Ammon's horn (tissue), 1 donor: Measurements from ENCODE around the gene PDSS1.
A peak's percentile ranks its signal among the peaks of the same experiment; 100 is the strongest.
"Not testable (repeated sequence)": the region's sequence is repeated elsewhere in the genome, so short reads cannot be mapped to it uniquely, and the experiment has no call there.

Experiments used
- DNase-seq: peaks from one replicate; pipeline ENCODE4 v3.0.0-alpha.2; 2016; ENCODE audit warnings: low spot score

The PDSS1 gene, protein sequence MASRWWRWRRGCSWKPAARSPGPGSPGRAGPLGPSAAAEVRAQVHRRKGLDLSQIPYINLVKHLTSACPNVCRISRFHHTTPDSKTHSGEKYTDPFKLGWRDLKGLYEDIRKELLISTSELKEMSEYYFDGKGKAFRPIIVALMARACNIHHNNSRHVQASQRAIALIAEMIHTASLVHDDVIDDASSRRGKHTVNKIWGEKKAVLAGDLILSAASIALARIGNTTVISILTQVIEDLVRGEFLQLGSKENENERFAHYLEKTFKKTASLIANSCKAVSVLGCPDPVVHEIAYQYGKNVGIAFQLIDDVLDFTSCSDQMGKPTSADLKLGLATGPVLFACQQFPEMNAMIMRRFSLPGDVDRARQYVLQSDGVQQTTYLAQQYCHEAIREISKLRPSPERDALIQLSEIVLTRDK

DNA sequence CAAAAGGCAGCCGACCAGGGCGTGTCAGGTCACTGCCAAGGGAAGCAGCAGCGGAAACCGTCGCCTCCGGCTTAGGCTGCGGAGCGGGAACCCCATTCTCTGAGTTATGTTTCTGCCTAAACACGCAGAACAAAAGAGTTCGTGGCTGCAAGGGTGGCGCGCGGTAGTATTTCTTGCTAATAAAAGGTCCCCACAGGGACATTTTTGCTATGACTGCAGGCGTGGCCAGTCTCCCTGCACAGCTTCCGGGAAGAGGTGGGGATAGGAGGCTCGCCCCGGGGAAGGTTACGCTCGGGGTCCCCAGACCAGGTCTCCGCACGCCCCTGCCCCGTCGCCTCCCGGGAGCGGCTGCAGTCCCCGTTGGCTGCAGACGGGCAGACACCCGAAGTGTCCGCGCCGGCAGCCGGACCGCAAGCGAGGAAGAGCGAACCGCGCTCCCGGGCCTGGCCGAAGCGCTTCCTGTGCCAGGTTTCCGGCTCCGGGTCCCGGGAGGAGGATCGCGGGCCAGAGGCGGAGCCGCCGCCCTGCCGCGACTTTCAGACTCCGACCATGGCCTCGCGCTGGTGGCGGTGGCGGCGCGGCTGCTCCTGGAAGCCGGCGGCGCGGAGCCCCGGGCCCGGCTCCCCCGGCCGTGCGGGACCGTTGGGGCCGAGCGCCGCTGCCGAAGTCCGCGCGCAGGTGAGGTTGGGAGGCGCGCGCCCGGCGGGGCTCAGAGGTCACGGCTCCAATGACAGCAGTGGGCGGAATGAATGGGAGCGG, at the start of gene PDSS1:
Gene PDSS1 (plus strand): TSS at position 539 of the 759 bp plus-strand sequence. CDS start 11 bp downstream, at position 550.
- peak; percentile 81 for DNase-seq

DNA sequence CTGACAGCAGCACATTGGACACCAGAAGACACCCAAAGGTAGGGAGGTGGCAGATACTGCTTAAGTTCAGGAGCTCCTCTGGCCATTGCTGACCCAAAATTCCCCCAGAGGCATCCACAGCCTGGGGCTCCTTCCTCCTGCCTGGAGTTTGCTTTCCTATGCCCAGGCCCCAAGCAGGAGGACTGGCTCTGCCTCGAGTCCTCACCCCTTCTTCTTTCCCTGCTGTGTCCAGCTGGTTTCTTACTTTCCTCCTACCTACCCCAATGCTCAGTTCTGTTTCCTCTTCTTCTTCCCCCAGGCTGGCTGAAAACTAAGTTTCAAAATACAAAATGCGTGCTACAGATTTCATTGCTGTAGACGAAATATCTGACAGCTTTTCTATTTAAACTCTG, 49.3 kb upstream of the PDSS1 start:
- DNase-seq = not testable (repeated sequence)

DNA sequence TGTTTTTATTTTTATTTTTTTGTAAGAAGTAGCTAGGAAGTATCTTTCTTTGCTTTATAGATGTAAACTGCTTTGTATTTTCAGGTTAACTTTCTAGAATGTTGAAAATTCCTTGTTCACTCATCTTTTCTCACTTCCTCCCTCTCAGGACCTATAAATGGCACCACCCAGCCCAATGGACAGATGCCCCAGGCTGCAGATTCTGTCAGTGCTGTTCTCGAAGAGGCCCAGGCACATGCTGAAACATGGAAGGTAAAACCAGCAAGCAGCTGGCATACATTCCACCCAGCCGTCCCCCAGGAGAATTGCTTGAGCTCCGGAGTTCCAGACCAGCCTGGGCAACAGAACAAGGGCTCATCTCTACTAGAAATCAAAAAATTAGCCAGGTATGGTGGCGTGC, 47.1 kb upstream of the PDSS1 start:
- DNase-seq = no peak

DNA sequence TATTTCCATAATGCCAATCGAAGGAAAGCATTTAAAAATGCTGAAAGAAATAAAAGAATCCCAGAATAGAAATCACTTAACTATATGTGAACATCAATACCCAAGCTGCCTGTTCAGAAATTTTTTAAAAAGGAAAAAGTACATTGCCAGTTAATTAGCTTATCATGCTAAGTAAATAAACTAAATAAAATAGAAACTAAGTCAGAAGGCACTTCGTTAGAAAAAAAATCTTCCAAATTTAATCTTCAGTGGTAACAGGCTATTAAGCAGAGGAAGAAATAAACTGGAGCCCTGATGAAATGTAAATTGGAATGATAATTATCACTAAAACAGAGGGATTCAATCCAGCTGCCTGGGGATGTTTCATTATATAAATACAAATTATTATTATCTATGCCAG, 46.0 kb upstream of the PDSS1 start:
- not testable (repeated sequence) for DNase-seq

DNA sequence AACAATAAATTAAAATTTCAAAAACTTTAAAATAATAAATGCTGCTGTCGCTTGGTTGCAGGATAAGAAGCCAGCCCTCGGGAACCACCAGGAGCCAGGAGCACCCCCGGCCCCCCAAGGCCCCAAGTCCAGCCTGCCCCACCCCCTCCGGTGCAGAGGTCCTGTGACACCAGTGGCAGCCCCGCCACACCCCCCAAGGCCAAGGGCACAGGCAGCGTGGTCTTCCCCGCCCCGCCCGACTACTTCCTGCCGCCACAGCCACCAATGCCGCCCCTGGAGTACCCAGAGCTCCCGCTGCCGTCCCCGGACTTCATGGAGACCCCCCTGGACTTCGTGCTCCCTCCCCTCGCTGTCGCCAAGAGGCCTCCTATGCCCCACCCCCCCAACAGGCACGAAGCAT, 44.5 kb upstream of the PDSS1 start:
- no peak for DNase-seq

DNA sequence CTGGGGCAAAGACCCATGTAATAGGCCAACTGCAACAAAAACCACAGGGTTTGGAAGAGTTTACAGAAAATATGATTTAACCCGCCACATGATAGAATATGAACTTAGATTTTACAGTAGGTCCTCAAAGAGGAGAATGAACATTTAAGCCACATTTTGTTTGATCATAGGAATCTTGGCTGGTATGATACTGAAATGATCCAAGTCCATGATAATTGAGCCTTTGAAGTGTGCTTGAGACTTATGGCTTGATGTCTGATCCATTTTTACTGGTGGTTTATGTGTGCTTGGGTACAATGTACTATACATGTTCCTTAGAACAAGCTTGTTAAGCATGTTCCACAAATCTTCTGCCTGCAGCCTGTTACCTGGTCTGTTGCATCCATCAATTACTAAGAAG, 41.8 kb upstream of the PDSS1 start:
- DNase-seq = no peak

DNA sequence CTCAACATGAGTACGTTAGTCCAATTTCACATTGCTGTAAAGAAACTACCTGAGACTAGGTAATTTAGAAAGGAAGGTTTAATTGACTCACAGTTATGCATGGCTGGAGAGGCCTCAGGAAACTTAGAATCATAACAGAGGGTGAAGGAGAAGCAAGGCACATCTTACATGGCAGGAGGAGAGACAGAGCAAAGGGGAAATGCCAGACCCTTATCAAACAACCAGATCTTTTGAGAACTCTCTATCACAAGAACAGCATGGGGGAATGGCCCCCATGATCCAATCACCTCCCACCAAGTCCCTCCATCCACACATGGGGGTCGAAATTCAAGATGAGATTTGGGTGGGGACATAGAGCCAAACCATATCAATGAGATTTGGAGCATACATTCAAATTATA, 34.6 kb upstream of the PDSS1 start:
- no peak for DNase-seq

DNA sequence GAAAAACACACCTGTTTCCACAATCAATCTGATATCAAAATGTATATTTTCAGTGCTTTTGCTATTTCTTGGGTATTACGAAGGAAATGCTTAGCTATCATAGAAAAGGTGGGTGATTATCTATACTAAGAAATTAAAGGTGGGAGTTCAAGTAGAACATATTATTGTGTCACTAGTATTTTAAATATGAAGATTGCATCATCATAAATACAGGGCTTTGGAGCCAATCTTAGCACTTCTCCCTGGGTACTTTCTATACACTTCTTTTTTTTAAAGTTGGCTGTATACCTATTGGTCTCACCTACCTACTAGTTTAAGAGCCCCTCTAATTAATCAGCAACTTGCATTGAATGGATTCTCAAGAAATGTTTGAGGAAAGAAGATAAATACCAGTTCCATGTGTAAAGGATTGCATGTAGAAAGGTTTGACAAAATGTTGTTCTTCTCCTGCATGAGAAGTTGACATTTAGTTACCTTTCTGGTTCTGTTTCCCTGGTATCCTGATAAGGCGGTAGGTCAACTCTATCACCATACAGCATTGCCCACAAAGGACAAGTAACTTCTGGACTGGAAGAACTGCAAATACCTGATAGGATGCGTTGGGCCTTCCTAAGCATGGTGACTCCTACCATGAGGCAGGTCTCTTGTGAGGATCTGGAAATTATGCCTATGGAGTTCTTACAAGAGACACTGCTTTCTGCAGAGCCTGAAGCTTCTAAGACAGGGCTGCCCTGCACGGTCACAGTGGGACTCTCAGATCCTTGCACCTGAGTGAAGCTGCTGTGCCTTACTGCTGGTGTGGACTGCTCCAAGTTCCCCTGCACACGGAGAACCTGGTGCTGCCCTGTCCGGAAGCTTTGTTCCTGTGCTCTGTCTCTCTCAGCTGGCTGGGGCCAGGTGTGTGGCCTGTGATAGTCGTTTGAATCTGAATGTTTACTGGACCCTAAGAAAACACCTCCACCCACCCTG, 32.1 kb upstream of the PDSS1 start:
- no peak for DNase-seq

DNA sequence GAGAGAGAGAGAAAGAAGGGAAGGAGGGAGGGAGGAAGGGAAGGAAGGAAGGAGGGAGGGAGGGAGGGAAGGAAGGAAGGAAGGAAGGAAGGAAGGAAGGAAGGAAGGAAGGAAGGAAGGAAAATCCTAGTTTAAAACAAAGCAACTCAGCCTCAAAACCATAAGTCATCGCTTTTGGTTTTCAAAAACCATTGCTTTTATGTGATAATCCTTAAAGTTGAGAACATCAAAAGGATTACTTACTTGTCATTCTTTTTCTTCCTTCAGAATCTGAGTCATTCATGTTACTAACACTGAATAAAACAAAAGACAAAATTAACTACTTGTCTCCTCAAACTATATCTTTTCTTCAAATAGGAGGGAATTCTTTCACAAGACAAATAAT, 21.6 kb upstream of the PDSS1 start:
- no peak for DNase-seq

DNA sequence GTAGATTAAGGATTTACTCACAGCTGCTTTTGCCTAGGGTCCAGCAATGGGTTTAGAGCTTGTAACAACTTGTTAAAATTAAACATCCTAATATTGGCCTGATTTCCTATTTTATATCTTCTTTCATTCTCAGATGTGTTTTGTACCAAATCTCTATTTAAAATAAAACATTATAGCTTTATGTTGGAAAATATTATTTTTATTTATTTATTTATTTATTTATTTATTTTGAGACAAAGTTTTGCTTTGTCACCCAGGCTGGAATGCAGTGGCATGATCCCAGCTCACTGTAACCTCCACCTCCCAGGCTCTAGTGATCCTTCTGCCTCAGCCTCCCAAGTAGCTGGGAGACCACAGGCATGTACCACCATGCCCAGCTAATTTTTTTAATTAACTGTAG, 17.9 kb upstream of the PDSS1 start:
- DNase-seq = no peak

DNA sequence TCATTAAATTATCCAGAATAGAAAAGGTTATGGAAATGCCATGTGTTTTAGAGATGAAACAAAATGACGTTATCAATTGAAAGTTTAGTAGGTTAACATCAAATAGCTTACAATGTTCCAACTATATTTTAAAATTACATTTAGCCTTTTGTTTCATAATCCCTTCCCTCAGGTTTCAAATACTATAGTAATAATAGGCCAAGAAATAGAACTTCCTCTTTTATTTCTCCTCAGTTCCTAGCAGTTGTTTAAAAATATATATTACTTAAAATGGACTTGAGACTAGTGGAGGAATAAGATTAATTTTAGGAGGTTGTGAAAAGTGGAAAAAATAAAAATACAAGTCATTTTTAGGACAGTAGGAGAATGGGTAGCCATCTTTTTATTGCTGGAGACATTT, 16.4 kb upstream of the PDSS1 start:
- no peak for DNase-seq

DNA sequence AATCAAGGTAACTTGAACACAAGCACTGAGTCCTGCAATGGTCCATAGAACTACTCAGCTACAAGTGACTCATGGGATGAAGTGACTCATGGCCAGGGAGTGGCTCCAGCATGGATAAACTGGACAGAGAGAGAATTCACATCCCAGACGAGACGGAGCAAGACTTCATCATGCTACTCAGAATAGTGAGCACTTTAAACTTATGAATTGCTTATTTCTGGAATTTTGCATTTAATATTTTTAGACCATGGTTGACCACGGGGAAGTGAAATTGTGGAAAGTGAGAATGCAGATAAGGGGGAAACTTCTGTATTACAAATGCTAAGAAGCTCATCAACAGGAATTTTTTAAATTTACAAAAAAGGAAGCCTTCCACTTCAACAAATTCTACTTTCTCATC, 15.5 kb upstream of the PDSS1 start:
- DNase-seq = not testable (repeated sequence)

DNA sequence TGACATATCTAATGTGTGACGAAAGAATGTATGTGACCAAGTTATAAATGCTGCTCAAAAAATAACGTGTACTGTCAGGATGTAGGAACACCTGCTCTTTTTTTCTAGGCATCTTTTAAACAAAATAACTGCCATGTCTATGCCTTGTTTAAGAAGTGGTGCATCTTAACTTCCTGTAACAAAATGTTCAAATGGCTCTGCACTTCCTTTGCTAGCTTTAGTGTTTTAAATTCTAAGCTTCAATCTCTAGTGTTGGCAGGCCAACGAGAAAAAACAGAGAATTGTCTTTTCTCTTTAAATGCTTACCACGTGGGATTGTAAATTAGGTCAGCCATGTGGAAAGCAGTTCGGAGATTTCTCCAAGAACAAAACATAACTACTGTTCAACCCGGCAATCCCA, 14.6 kb upstream of the PDSS1 start:
- DNase-seq = no peak

DNA sequence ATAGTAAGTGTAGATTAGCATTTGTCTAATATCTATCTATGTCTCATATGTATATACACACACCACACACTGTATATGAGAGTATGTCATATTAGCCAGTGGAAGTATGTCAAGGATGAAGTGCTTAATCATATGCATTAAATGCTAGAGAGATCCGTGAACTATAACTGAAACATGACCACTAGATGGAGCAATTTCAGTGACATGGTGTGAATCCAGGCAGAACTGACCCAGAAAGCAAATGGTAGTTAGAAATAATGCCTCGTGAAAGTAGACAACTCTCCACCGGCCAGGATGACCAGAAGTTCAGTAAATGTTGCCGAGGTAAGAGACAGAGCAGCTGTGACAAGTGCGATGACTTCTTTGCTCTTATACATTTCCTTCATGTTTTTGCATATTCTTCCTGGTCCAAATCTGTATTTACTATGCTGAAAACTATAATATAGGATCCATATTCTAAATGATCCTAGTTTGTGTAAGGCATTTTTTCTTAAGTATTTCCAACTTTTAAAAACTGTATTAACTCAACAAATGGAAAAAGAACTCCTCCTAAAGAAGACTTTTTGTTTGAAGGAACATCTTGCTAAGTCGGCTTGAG, 12.7 kb upstream of the PDSS1 start:
- peak; percentile 48 for DNase-seq

DNA sequence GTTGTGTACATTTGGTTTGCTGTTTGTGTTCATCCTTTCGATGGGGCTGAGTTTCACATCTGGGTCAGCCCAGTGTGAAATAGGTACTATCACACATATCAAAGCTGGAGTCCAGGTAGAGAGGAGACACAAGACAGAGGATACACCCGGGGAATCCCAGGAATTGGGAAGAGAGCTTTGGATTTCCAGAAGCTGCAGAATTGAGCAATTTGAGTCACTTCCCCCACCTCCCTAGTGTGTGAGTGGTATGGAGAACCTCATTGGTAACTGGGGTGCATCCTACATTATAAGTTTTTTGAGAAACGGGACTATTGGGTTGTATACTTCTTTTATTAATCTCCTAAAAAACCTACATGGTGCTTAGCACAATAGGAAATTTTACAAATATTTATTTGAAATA, 12.1 kb upstream of the PDSS1 start:
- DNase-seq = no peak

DNA sequence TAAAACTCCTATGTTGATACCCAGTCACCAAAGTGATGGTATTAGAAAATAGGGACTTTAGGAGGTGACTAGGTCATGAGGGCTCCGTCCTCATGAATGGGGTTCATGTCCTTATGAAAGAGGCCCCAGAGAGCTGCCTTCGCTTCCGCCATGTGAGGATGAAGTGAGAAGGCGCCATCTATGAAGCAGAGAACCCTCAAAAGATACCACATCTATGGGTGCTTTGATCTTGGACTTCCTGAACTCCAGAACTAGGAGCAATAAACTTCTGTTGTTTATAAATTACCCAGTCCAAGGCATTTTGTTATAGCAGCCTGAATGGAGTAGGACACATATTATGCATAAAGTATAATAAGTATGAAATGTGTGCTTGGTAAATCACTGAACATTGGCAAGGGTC, 8.1 kb upstream of the PDSS1 start:
- DNase-seq = no peak

DNA sequence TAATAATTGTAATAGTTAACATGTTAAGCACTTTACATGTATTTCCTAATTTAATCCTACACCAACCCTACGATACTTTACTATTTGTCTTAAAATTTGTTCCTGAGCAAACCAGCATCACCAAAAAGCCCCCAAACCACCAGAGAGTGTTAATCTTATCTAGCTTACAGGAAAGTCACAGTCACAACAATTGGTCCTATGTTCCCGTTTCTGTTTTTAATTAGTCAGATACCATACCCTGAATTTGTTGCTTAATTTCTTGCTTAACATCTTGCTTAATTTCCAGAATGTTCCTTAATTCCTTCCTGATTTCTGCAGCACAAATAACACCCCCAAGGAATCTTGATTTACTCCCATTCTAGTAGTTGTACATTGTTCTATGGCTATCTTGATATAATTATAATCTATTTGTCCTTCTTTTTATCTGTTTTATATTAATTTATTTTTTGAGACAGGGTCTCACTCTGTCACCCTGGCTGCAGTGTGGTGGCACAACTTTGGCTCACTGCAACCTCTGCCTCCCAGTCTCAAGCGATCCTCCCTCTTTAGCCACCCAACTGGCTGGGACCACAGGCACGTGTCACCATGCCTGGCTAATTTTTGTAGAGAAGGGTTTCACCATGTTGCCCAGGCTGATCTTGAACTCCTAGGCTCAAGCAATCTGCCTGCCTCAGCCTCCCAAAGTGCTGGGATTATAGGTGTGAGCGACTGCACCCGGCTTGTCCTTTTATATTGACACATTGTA, 6.6 kb upstream of the PDSS1 start:
- DNase-seq = no peak

DNA sequence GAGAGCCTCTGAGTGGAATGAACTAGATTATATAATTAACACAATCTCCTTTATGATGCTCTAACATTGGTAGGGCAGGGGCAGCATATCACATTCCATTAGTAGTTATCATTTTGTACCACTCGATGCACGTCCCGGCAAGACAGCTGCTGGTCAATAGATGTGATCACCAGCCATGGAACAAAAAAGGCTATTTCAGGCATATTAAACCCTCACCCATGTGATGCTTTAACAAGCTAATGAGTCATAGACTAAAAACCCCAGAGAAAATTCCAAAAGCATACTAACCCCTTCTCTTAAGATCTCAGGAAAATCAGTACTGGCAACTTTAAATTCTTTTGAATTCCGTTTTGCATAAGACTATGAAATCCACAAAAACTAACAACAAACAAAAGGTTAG, 3.0 kb upstream of the PDSS1 start:
- DNase-seq = not testable (repeated sequence)

DNA sequence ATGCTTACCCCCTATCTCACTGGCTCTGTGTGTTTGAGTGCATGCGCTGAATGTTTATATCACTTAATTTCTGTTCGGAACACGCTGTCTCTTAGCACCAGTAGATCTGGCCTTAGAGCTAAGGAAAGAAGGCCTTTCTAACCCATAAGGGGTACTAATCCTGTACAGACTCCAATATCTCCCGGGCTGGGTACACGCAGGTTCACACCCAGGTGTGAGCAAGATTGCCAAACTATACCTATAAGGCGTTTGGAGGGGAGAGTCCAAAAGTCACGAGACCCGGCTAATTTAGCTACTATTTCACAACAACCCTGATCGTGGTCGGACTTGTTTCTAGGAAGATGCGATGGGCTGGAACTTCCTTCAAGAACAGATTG, 727 bp upstream of the PDSS1 start:
- DNase-seq = no peak

DNA sequence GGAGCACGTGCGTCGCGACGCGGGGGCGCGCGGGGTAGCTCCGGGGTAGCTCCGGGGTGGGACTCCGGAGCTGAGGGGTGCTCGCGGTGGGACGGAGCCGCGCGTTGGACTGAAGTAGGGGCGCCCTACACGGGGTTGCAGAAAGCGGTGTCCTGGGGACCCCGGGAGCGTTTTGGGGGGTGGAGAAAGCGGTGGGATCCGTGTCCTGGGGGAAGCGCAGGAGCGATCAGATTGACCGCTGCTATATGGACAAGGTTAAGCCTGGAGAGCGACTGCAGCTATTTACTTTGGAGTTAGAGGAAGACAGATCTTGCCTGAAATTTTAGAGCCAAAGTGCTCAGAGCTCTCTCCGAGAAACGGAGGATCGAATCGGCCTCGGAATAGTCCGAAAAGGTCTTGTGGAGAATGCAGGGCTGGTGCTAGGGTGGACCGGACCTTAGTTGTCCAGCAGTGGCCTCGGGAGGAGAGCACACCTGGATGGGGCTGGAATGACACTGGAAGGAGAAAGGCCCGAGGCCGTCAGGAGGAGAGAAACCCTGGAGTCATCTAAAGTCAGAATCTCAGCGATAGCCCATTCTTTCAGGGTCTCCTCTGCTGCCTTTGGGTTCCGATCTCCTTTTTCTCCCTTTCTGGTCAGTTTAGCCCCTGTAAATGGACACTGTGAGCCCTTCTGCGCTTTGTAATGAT, 564 bp downstream of the PDSS1 start:
- DNase-seq = no peak

DNA sequence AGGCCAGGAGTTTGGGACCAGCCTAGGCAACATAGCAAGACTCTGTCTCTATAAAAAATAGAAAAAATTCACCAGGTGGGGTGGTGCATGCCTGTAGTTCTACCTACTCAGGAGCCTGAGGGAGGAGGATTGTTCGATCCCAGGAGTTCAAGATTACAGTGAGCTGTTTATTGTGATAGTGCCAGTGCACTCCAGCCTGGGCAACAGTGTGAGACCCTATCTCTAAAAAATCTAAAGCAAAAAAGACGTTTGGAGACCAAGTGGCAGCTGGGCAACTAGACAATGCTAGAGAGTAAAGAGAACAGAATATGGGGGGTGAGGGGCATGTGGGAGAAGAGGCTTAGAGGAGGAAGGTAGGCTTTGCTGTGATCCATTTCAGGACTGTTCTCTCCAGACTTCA, 1.4 kb downstream of the PDSS1 start:
- DNase-seq = no peak
